Stimulated activated CD8-positive, alpha-beta memory T cell treated with anti-CD3 and anti-CD28 coated beads, Interleukin-4, amount 100 ng/mL, for 24 hours (primary cell): ENCODE measurements around the gene BMPER.

Source experiments
- DNase-seq: peaks from one replicate; pipeline ENCODE4 v3.0.0-alpha.2; 2020; ENCODE audit warnings: low read depth

BMPER gene

GRCh38 chr7:34062826-34063225, 157.5 kb downstream of the BMPER start:
- no peak for DNase-seq

- DNase-seq = no peak
These were observed 159.3 kb downstream of the BMPER start for GRCh38 chr7:34064519-34065158.

GRCh38 chr7:34066411-34066810, 161.1 kb downstream of the BMPER start:
- no peak for DNase-seq

GRCh38 chr7:34067005-34067778, 161.9 kb downstream of the BMPER start:
- no peak for DNase-seq

GRCh38 chr7:34069676-34070075, 164.3 kb downstream of the BMPER start:
- no peak for DNase-seq

- DNase-seq = no peak
These were observed 165.4 kb downstream of the BMPER start for GRCh38 chr7:34070511-34071323.

GRCh38 chr7:34073676-34074075, 168.3 kb downstream of the BMPER start:
- DNase-seq = no peak

- DNase-seq = no peak
These were observed 169.1 kb downstream of the BMPER start for GRCh38 chr7:34074421-34074820.

- no peak for DNase-seq
These were observed 170.4 kb downstream of the BMPER start for GRCh38 chr7:34075523-34076370.

- no peak for DNase-seq
These were observed 171.8 kb downstream of the BMPER start for GRCh38 chr7:34077168-34077567.

GRCh38 chr7:34078864-34079263, 173.5 kb downstream of the BMPER start:
- DNase-seq = no peak

GRCh38 chr7:34080513-34080912, 175.2 kb downstream of the BMPER start:
- no peak for DNase-seq

- DNase-seq = no peak
These were observed 176.6 kb downstream of the BMPER start for GRCh38 chr7:34081935-34082334.

- no peak for DNase-seq
These were observed 178.1 kb downstream of the BMPER start for GRCh38 chr7:34083440-34083839.

- DNase-seq = no peak
These were observed 179.3 kb downstream of the BMPER start for GRCh38 chr7:34084651-34085050.

- no peak for DNase-seq
These were observed 180.7 kb downstream of the BMPER start for GRCh38 chr7:34086064-34086463.

GRCh38 chr7:34086981-34087380, 181.6 kb downstream of the BMPER start:
- DNase-seq = no peak

- DNase-seq = no peak
These were observed 182.9 kb downstream of the BMPER start for GRCh38 chr7:34087892-34088891.

- no peak for DNase-seq
These were observed 185.5 kb downstream of the BMPER start for GRCh38 chr7:34090816-34091215.

GRCh38 chr7:34091321-34091917, 186.1 kb downstream of the BMPER start:
- DNase-seq = no peak
